H9 (cell line): Measurements from ENCODE around the gene UNC93A. TPM values are rescaled to one million over a fixed set of nuclear protein-coding genes. Genes with fewer than 3 reads are reported as not detected.

Experiments
- DNase-seq: peaks from one replicate; pipeline ENCODE4 v3.0.0-alpha.2; 2017
- H2AFZ ChIP-seq: one replicate; pipeline ENCODE4 v1.6.1; 2013; ENCODE audit warnings: mild to moderate bottlenecking, low read length, control low read depth, moderate library complexity
- H2AK5ac ChIP-seq: 2 replicates; pipeline ENCODE4 v1.6.1; 2013; ENCODE audit warnings: low read length, control low read depth, mixed read lengths; ENCODE audit not compliant: insufficient read length
- H2BK120ac ChIP-seq: one replicate; pipeline ENCODE4 v1.6.1; 2013; ENCODE audit warnings: low read depth, mild to moderate bottlenecking, low read length, control low read depth, inconsistent platforms; ENCODE audit not compliant: poor library complexity, severe bottlenecking
- H2BK12ac ChIP-seq: 2 replicates; pipeline ENCODE4 v1.6.1; 2013; ENCODE audit warnings: low read length, control low read depth, mixed read lengths, low read depth; ENCODE audit not compliant: insufficient read length
- H2BK15ac ChIP-seq: 2 replicates; pipeline ENCODE4 v1.6.1; 2013; ENCODE audit warnings: low read depth, low read length, control low read depth
- H2BK20ac ChIP-seq: one replicate; pipeline ENCODE4 v1.6.1; 2013; ENCODE audit warnings: low read depth, mild to moderate bottlenecking, low read length, control low read depth, inconsistent platforms; ENCODE audit not compliant: poor library complexity, severe bottlenecking
- H2BK5ac ChIP-seq: 2 replicates; pipeline ENCODE4 v1.6.1; 2013; ENCODE audit warnings: low read length, control low read depth, mixed read lengths; ENCODE audit not compliant: insufficient read length
- H3K14ac ChIP-seq: 2 replicates; pipeline ENCODE4 v1.6.1; 2013; ENCODE audit warnings: low read length, control low read depth; ENCODE audit not compliant: insufficient read depth
- H3K18ac ChIP-seq: 2 replicates; pipeline ENCODE4 v1.6.1; 2013; ENCODE audit warnings: low read depth, mild to moderate bottlenecking, mixed read lengths, low read length, control low read depth; ENCODE audit not compliant: insufficient read length
- H3K23ac ChIP-seq: 2 replicates; pipeline ENCODE4 v1.6.1; 2013; ENCODE audit warnings: low read length, control low read depth, mixed read lengths, low read depth; ENCODE audit not compliant: insufficient read length
- H3K23me2 ChIP-seq: 2 replicates; pipeline ENCODE4 v1.6.1; 2013; ENCODE audit warnings: low read depth, mild to moderate bottlenecking, mixed read lengths, low read length, control low read depth; ENCODE audit not compliant: insufficient read length, poor library complexity, severe bottlenecking
- H3K27ac ChIP-seq: 2 replicates; pipeline ENCODE4 v1.5.1; 2013; ENCODE audit warnings: low read length, control low read depth, mixed read lengths, low read depth; ENCODE audit not compliant: insufficient read length
- H3K27me3 ChIP-seq: 2 replicates; pipeline ENCODE4 v1.6.1; 2013; ENCODE audit warnings: low read length, control low read depth, inconsistent platforms; ENCODE audit not compliant: insufficient read depth
- H3K4ac ChIP-seq: 2 replicates; pipeline ENCODE4 v1.6.1; 2013; ENCODE audit warnings: low read depth, mild to moderate bottlenecking, control low read depth, inconsistent platforms, low read length, moderate library complexity
- H3K4me1 ChIP-seq: 2 replicates; pipeline ENCODE4 v1.6.1; 2013; ENCODE audit warnings: low read length, control low read depth, inconsistent platforms; ENCODE audit not compliant: insufficient read depth
- H3K4me2 ChIP-seq: 2 replicates; pipeline ENCODE4 v1.6.1; 2013; ENCODE audit warnings: low read length, control low read depth, mixed read lengths; ENCODE audit not compliant: insufficient read length, insufficient read depth
- H3K56ac ChIP-seq: 2 replicates; pipeline ENCODE4 v1.6.1; 2013; ENCODE audit warnings: low read depth, mild to moderate bottlenecking, mixed read lengths, low read length, control low read depth; ENCODE audit not compliant: insufficient read length
- H3K79me1 ChIP-seq: 2 replicates; pipeline ENCODE4 v1.6.1; 2013; ENCODE audit warnings: low read depth, mild to moderate bottlenecking, moderate library complexity, low read length, control low read depth, inconsistent platforms; ENCODE audit not compliant: insufficient read depth, poor library complexity, severe bottlenecking
- H3K79me2 ChIP-seq: 2 replicates; pipeline ENCODE4 v1.6.1; 2013; ENCODE audit warnings: low read length, control low read depth, inconsistent platforms; ENCODE audit not compliant: insufficient read depth
- H3K9ac ChIP-seq: 2 replicates; pipeline ENCODE4 v1.6.1; 2013; ENCODE audit warnings: low read length, control low read depth, mixed read lengths; ENCODE audit not compliant: insufficient read length; ENCODE audit errors: extremely low read depth
- H3K9me3 ChIP-seq: one replicate; pipeline ENCODE4 v1.6.1; 2013; ENCODE audit warnings: low read depth, low read length, inconsistent platforms; ENCODE audit not compliant: control insufficient read depth
- H3T11ph ChIP-seq: one replicate; pipeline ENCODE4 v1.6.1; 2013; ENCODE audit warnings: mild to moderate bottlenecking, low read length, control low read depth, inconsistent platforms
- H4K20me1 ChIP-seq: one replicate; pipeline ENCODE4 v1.6.1; 2013; ENCODE audit not compliant: control insufficient read depth, insufficient read length, insufficient read depth
- H4K5ac ChIP-seq: 2 replicates; pipeline ENCODE4 v1.6.1; 2013; ENCODE audit warnings: low read depth, mild to moderate bottlenecking, mixed read lengths, low read length, control low read depth; ENCODE audit not compliant: insufficient read length
- H4K8ac ChIP-seq: replicated peaks from 2 replicates; pipeline ENCODE4 v1.6.1; 2013; ENCODE audit warnings: low read length, control low read depth, mixed read lengths, low read depth; ENCODE audit not compliant: insufficient read length
- H4K91ac ChIP-seq: 2 replicates; pipeline ENCODE4 v1.6.1; 2013; ENCODE audit warnings: low read depth, mild to moderate bottlenecking, moderate library complexity, mixed read lengths, low read length, control low read depth; ENCODE audit not compliant: insufficient read length
- H3K27ac Mint-ChIP-seq, 3 experiments: 2 replicates in 2 of 3; 3 replicates in 1 of 3; pipeline ENCODE4 v1.8.0; 2020 to 2021; ENCODE audit warnings: mixed read lengths in 3 of 3, mild to moderate bottlenecking in 1 of 3, moderate library complexity in 1 of 3
- H3K27me3 Mint-ChIP-seq: 2 replicates; pipeline ENCODE4 v1.8.0; 2021; ENCODE audit warnings: low read depth, mild to moderate bottlenecking, moderate library complexity, mixed read lengths
- H3K36me3 Mint-ChIP-seq, 3 experiments: 2 replicates in 2 of 3; 3 replicates in 1 of 3; pipeline ENCODE4 v1.8.0; 2020 to 2021; ENCODE audit warnings: low read depth in 3 of 3, mixed read lengths in 3 of 3; ENCODE audit not compliant: insufficient read depth in 1 of 3
- H3K4me1 Mint-ChIP-seq, 2 experiments: 2 replicates each; pipeline ENCODE4 v1.8.0; 2020; ENCODE audit warnings: mixed read lengths in 2 of 2
- H3K4me3 Mint-ChIP-seq, 2 experiments: 2 replicates in 1 of 2; 3 replicates in 1 of 2; pipeline ENCODE4 v1.8.0; 2020 to 2021; ENCODE audit warnings: mild to moderate bottlenecking in 2 of 2, mixed read lengths in 2 of 2, moderate library complexity in 1 of 2
- H3K9me3 Mint-ChIP-seq, 2 experiments: 2 replicates in 1 of 2; 3 replicates in 1 of 2; pipeline ENCODE4 v1.8.0; 2020; ENCODE audit warnings: mild to moderate bottlenecking in 2 of 2, mixed read lengths in 2 of 2, moderate library complexity in 1 of 2
- CTCF ChIP-seq: fragments of 200-600 bp; sonication (generic); conservative IDR thresholded peaks from 3 replicates; pipeline ENCODE4 v1.8.0; 2021; ENCODE audit warnings: antibody characterized with exemption, mild to moderate bottlenecking
- WGBS: extraction: QIAGEN DNeasy Blood & Tissue Kit; methylation state at CpG from one replicate; pipeline ENCODE4 v1.1.7; 2013; ENCODE audit warnings: missing lambda C conversion rate, low lambda C conversion rate, mixed read lengths; ENCODE audit not compliant: insufficient read length; ENCODE audit errors: extremely low coverage; 5-methylcytosine and 5-hydroxymethylcytosine counted together
- total RNA-seq: library from RNA; stranded (reverse); gene quantifications from 2 replicates; pipeline ENCODE4 v1.2.1, GENCODE V29; 2021

Gene UNC93A
- total RNA-seq, 1 experiment from 2014 or later: 0.70 TPM

DNA sequence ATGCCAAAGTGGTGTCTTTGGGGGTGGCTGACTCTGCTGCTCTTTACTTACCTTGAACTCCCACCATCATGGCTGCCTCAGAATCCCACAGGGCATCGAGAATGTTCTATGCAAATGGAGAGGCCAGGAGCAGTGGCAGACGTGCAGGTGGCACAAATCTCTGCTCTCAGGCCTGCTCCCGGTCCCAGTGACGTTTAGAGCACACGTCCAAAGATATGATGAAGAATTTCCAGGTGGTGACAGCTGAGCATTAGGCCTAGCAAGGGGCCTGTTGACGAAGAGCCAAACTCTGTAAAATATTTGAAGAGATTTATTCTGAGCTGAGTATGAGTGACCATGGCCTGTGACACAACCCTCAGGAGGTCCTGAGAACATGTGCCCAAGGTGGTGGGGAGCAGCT lies 19.0 kb upstream of the UNC93A start:
- H3K9ac ChIP-seq: no peak overlapping the region
- no peaks in the 10 kb centered on the region for H4K20me1 ChIP-seq
- no peak overlapping the region for H4K91ac ChIP-seq
- H3K23me2 ChIP-seq: no peaks in the 10 kb centered on the region
- H3K27ac Mint-ChIP-seq: no peak overlapping the region
- H2BK5ac ChIP-seq: no peak overlapping the region
- no peak overlapping the region; a peak in 1 of 5 replicates for H3K4me3 Mint-ChIP-seq
- no peaks in the 10 kb centered on the region for H3K79me2 ChIP-seq
- H3K14ac ChIP-seq: no peak overlapping the region
- no peak overlapping the region for H2BK20ac ChIP-seq
- H4K8ac ChIP-seq: no peak overlapping the region
- H3K36me3 Mint-ChIP-seq: peaks cover 0 to 2% (median 0%) of the 10 kb centered on the region in 3 experiments; a peak in 2 of 7 replicates
- TF ChIP-seq CTCF: no peak
- H3K27me3 Mint-ChIP-seq: peaks cover 15% of the 10 kb centered on the region
- H4K5ac ChIP-seq: no peak overlapping the region
- no peak overlapping the region for H2AFZ ChIP-seq
- H2BK120ac ChIP-seq: no peak overlapping the region
- H3K4me2 ChIP-seq: no peak overlapping the region
- no CpG with 5 or more reads among the region's 6 CpGs for WGBS
- no peak for DNase-seq
- no peaks in the 10 kb centered on the region for H3K27me3 ChIP-seq
- no peak overlapping the region for H2BK12ac ChIP-seq
- no peaks in the 10 kb centered on the region for H3K9me3 ChIP-seq
- peaks cover 22 to 28% of the 10 kb centered on the region in 2 experiments for H3K4me1 Mint-ChIP-seq
- H2AK5ac ChIP-seq: no peak overlapping the region
- no peak overlapping the region for H3K56ac ChIP-seq
- no peaks in the 10 kb centered on the region; a peak in 1 of 5 replicates for H3K9me3 Mint-ChIP-seq
- H3K4ac ChIP-seq: no peak overlapping the region
- H3K27ac ChIP-seq: no peak overlapping the region
- H2BK15ac ChIP-seq: no peak overlapping the region
- H3K23ac ChIP-seq: no peak overlapping the region
- no peaks in the 10 kb centered on the region for H3K4me1 ChIP-seq
- H3T11ph ChIP-seq: no peak overlapping the region
- H3K79me1 ChIP-seq: no peaks in the 10 kb centered on the region
- no peak overlapping the region for H3K18ac ChIP-seq
